Medulla oblongata (tissue), 1 donor: ENCODE results near the gene PARVA.
A peak's percentile ranks its signal among the peaks of the same experiment; 100 is the strongest.

Source experiments
- DNase-seq: peaks from one replicate; pipeline ENCODE4 v3.0.0-alpha.2; 2015; ENCODE audit errors: extremely low spot score

PARVA gene

DNA sequence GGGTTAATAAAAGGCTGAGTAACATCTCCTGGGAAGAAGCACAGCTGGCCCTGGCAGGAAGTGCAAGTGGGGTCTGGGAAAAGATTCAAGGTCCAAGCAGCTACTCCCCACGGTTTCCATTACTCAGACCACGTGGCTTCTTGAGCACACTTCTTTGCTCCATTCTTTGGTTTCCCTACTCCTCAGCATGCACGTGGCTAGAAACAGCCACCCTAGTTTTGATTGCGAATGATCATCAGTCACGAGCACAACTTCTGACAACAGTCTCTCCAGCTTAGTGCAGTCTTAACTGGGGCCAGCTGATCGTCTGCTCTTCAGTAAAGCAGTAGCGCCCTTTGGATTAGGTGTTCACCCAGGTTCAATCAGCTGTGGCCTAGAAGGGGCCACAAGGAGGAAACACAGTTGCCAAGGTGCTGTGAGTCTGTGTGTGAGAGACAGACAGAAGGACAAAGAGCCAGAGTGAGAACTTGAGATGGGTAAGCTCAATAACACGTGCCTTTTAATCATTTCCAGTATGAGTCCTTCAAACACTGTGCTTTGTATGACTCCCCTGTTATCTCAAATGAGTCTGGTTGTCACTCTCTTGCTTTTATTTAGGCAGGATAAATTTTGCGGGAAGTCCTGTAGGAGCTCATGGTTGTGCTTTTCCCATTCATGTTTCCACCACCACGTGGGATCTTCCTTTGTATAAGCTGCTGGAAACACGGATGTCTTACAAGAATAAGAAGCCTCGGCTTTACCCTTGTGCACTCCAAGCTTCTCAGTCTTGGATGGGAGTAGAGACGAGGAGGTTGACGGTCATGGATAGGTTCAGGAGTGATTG, 901 bp upstream of the PARVA start:
- DNase-seq, result no peak

DNA sequence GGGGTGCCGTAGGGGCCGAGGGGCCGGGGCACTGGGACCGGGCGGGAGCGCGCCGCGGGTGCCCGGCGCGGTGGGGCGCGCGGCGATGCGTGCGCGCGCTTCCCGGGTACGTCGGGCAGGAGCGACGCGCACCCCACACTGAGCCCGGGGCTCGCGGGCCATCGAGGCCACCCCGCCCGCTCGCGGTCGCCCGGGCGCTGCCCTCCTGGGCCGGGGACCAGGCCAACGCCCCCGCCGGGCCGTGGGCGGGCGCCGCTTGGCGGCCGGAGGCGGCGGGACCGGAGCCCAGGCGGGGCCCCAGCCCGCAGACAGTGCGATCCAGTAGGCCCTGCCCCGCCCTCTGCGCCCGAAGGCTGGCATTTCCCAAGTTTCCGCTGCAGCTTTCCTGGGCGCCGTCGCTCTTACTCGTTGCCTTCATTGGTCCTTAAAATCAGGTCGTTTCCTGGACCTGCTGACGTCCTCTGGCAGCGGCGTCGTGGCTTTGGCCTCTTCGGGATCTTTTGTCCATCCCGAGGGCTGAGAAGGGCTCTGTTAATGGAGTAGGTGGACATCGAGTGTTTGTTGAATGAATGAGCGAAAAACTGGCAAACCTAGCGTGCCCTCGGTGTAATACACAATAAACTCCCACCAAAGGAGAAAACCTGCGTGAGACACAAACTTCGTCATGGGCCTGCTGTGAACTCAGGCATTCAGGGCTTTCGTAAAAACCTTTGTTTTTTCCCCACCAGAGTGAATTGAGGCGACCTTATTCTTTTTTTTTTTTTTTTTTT, 638 bp downstream of the PARVA start:
- DNase-seq, result peak; percentile 45

DNA sequence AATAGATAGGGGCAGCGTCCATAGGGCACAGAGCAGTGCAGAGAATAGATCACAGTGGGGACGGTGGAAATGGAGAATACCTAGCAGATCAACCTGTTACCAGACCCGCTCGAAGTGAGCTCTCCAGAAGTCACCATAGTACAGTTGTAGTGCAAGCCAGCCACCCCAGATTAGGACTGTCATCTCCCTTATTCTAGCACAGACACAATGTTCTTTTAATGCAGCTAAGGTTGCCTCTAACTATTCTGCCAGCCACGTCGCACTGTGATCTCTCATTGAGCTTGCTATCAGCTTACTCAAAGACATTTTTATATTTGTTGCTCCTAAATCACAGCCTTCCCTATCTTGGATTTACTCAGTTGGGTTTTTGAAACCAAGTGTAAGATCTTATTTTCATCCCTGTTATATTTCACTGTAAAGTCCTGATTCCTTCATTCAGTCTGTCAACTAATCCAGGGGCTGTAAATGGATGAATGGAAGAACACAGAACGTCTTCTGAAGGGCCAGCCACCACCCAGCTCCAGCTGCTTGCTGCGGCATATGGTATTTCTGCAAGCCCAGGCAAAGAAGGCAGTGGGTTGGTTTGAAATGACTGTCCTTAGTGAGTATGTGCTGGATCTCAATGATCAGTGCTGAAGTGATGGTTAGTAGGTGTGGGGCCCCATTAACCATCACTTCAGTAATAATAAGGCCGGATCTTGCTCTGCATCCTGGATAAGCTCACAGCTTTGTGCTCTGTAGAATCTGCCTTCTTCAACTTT, 3.4 kb downstream of the PARVA start:
- no peak for DNase-seq

DNA sequence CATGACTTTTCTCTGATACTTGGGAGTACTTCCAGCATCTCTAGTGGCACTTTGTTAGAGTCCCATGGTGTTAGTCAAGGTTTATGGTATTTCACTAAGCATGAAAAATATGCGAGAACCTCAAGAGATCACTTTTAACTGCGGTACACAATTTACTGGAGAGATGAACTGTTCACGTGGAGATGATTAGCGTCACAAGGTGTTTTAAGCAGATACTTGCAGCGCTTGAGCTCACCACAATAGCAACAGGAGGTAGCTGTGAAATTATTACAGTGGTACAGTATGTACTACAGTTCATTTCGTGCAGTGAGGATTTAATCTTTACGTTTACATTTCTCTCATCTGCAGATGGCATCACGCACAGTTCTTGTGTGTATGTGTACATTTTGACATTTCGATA, 4.5 kb downstream of the PARVA start:
- no peak for DNase-seq

DNA sequence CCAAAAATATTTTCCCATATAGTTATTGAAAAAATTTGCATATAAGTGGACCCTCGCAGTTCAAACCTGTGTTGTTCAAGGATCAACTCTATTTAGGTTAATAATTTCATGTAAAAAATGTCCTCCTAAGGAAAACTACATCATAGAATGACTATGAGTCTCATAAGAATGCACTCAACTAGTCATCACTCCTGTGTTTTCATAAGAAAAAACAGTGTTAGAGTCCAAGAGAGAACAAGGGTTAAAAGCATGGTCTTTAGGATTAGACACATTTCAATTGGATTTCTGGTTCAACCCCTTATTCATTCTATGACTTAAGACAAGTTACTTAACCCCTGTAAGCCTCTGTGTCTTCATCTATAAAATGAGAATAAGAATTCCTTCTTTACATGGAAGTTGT, 5.1 kb downstream of the PARVA start:
- no peak for DNase-seq

DNA sequence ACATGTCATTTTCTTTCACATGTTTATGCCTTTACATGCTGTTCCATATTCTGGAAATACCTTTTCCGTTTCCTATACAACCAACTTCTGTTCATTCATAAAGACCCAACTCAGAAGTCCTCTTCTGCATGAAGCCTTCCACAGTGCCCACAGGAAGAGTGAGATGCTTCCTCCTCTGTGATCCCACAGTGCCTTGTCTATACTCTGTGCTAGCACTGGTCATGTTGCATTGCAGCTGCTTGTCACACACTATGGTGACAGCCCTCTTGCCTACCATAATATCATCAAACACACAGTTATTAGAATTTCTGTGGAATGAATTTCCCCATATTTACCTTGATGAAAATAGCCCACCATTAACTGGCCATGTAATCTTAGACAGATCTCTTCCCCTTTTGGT, 8.9 kb downstream of the PARVA start:
- no peak for DNase-seq

DNA sequence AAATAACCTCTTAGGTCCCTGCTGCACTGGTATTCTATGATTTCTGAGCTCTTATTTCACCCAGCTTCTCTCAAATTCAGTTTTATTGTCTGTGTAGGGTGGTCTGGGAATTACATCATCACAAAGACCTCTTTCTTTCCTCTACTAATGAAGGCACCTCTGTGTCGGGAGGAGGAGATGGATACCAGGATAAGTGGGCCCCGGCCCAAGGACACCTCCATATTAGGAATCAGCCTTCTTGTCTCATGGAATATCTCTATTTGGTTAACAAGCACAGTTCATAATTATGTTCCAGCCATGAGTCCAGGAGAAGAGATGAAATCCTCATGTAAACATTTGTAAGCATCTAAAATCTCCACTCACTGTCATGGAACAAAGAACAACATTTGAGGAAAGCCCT, 9.4 kb downstream of the PARVA start:
- no peak for DNase-seq

DNA sequence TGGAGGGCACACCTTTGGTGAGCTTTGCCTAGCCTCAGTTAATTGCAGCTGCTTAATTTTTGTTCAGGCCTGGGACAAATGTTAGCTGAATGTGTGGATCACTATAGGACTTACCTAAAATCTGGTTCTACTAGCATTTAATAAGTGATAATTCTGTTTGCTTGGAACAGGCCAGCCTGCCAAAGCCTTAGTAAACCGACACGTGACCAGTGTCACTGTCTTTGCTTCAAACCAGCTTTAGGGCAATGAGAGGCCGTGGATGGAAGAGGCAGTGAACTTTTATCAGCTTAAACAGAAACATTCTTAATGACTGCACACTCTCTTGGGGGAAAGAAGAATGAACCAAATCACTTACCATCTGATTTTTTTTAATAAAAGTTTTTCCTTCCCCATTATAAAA, 10.8 kb downstream of the PARVA start:
- DNase-seq, result no peak

DNA sequence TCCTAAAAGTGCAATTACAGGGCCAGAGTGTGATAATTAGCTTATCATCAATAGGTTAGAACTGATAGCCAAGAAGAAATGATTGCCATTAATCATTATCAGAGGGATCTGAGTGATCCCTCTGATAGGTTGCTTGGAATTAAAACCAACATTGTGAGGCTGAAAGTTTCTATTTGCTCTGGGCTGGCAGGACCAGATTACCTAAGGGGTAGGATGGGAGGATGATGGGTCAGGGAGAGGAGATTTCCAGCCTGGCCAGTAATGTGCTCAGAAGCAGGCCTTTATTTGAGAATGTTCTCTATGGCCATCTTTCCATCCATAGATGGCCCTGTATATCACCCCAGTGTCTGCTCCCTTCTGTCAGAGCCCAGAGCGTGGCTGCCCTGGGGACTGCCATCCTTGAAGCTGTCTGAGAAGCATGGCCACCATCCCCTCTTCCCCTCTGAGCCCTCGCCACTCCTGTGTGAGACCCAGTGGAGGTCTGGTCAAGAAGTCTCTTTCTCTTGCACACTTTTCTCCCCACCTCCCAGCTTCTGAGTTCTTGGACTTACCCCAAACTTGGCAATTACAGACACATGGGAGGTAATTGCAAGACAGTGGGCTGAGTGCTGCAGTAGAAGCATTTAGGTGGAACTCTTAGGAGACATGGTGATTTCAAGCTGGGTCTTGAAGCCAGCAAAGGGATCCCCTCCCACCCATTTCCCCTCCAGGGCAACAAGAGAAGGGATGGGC, 11.7 kb downstream of the PARVA start:
- no peak for DNase-seq

DNA sequence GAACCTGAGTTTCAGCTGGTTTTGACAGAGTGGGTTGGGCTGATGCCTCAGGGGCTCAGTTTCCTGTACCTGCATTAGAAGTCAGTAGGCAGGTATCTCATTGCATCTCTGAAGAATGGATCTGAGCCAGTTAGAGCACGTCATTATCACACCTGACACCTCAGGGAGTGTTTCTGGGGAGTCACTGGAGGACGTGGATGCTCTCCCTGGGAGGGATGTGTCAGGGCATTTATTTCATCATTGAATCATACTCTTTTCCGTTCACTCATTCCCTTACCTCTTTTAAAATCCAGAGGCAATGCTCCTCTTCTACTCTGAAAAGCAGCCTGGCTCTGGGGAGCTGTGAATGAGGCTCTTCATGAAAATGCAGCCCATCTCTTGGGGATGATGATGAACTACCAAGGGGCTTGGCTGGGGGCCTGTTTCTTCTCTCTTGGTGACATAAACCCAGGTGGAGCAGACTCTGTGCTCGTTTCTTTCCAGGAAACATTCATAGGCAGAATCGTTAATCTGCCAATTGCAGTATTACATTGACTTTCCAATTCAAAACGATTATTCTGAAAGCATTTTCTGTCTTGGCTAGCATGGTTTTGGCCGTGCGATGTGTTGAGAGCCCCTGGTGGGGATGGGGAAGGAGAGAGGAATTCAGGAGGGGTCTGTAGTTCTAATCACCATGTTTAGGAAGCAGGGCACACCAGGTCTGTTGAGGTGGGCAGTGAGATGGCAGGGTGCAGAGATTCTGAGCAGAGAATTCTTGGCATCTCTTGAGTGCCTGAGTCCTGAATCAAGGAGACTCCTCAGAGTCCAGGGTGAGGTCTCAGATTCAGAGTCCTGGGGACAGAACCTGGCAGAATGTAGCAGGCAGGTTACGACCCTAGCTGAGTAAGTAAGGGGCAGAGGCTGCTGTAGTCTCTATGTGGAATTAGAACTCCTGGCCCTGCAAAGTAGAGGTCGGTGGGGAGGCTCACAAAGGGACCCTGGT, 12.6 kb downstream of the PARVA start:
- no peak for DNase-seq

DNA sequence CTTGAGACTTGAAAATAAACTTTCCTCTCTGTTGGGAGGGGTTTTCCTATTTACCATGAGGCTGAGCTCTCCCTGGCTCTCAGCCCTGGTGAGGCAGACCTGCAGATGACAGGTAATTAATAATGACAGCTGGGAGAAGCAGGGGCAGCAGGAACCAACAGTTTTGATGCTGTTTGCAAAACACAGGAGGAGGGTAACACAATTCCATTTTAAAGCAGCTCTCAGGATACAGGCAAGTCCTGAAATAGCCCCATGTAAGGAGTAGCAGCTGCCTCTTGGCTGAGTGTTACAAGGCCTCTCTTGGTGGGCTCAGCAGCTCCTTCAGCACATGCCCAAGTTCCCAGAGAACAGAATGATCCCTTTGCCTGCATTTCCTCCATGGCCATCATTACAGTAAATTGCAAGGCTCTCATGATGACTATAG, 13.3 kb downstream of the PARVA start:
- no peak for DNase-seq

DNA sequence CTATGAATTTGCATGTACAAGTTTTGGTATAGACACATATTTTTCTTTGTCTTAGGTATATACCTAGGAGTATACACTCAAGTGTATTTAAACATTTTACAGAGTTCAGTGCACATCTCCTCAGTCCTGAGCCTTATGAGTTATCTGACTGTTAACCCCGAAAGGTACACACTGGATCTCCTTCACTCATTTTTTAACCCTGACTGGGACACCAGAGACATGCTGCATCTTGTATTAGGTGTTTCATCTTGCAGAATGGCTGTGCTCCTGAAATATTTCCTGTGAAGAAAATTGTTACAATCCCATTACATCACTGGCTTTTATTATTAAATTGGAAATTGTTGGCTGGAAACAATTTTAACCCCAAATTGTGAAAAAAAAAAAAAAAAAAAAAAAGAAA, 15.3 kb downstream of the PARVA start:
- no peak for DNase-seq

DNA sequence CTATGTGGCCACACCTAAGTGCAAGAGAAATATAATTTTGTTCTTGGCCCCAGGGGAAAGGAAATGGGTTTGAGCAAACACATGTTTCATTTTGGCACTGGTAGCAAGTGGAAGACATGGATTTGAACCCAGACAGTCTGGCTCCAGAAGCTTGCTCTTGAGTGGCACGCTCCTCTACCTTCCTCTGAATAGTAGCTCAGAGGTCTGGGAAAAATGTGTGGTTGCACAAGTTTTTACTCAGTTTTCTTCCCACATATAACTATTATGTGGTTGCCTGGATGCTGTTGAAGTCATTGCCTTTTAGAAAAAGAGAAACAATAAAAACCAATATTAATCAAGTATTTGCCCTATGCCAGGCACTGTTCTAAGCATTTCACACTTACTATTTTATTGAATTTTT, 16.3 kb downstream of the PARVA start:
- no peak for DNase-seq

DNA sequence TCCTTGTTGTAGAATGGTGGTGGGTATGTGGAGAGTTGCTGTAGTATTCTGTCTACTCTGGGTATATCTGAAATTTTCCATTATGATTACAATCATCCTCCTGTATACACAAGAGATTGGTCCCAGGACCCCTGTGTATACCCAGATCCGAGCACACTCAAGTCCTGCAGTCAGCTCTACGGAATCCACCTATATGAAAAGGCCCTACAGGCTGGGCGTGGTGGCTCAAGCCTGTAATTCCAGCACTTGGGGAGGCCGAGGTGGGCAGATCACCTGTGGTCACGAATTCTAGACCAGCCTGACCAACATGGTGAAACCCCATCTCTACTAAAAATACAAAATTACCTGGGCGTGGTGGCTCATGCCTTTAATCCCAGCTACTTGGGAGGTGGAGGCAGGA, 17.2 kb downstream of the PARVA start:
- DNase-seq, result no peak

DNA sequence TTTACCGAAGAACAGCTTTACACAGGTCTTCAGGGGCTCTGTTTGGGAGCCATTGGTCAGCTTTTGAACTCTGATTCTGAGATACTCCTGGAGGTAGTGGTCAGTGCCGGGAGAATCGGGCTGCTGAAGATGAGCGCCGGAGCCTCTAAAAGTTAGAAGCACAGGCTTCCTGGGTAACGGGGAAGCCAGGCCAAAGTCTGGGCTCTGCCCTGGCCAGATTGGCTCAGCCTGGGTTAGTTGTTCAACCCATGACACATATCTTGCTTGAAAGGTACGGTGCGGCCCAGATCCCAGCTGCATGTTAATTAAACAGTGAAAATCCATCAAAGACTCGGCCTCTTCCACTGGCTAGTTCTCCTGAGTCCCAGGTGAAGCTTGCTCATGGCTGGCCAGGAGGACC, 18.0 kb downstream of the PARVA start:
- peak; percentile 32 for DNase-seq

DNA sequence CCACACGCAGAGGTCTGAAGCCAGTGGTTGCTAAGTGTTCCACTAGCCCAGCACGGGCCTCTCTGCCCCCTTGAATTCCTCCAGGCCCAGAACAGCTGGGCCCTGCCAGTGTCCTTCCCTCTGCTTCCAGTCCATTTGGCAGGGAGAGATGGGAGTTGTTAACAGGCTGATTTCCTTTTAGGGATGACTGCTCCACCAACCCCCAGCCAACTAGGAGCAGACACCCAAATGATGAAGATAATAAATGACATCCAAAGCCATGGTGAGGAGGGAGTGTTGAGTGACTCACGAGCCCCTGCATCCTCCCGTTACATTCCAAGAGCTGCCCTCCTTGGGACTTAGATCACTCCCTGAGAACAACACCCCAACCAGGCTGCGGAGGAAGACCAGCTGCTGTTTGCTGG, 20.6 kb downstream of the PARVA start:
- no peak for DNase-seq

DNA sequence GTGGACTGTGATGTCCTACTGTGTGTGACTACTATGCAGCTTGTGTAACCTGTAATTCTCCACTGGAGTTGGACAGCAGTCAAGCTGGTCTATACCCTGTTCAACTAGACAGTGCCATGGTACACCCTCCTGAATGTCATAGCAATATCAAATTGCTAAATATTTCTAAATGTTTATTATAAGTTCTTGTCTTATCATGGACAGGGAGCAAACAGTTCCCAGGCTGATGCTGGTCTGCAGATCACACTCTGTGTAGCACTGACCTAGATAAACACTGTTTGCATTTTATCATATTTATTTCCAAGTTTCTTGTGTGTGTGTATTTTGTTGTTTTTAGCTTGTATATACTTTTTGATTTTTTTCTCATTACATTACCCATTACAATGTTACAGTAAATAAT, 22.0 kb downstream of the PARVA start:
- no peak for DNase-seq

DNA sequence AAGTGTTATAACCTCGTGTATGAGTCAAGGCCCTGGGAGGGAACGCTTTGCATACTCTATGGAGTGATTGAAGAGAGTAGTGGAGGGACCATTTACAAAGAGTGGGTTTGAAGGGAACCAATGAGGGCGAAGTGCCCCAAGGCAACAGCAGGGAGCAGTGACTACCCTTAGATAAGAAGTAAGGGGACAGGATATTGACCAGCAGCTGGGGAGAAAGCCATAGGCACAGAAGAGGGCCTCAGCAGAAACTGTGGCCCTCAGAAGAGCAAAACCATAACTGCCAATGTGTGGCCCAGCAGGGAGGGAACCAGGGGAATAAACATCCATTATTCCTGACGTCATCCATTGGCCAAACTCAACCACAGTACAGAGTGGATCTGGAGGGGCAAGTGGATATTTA, 24.7 kb downstream of the PARVA start:
- no peak for DNase-seq

DNA sequence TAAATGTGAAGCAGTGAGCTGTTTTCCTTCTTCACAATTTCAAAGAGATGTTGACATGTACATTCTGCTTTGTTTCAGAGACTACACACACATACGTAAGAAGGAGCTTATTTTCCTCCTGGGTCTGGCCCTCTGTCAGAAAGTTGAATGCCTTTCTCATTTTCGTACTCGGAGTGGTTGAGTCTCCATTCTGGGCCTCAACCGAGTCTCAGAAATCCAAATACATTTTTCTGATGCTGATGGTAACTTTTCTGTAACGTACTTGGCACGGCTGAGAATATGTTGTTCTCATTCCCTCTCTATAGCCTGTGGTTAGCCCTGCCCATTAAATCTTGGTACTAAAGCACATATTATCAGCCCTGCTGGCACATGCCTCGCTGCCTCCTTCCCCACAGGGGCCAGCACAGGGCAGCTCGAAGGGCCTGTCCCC, 25.3 kb downstream of the PARVA start:
- no peak for DNase-seq

DNA sequence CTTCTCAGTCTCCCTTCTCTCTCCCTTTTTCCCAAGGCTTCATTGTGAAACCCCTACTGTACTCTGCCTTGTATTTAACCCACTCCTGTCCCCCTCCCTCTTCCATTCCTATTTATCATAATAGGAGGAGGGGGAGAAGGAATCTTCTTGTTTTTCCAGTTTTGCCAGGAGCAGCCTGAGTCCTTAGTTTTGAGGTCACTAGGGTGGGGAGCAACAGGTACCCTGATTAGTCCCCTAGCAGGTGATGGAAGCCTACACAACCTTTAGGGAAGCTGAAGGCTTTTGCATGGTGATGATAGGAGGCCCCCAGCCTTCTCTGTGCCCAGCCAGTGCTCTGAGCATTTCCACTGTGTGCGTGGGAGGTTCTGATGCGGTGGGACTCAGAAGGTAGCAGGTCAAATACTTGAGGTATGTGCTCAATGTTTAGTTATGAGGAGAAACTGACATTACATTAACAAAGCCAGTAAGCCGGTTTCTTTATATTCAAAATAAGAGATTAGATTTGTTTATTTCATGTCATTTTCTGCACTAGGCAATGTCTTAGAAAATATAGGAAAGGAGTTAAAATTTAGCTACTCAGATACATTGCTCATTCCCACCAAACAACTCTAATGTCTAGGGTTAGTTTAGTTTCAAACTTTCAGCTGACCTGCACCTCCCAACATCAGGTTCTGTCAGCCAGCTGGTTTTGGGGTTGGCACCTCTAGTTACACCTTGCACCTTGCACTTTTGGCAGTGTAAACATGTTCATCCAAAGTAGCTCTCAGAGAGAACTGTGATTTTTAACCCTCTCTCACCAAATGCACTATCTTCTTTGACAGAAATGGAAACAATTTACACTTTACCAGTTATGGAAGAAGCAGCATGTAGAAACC, 26.0 kb downstream of the PARVA start:
- no peak for DNase-seq
